Smooth muscle cell (in vitro differentiated cells): ENCODE measurements around the gene CHDH. TPM values are rescaled to one million over a fixed set of nuclear protein-coding genes. Genes with fewer than 3 reads are reported as not detected.

Source experiments
- DNase-seq: peaks from one replicate; lab custom pipeline; 2025; ENCODE audit not compliant: unreplicated experiment; lab: John Stamatoyannopoulos, UW
- H2AFZ ChIP-seq: fragments of 200-600 bp; sonication (generic); 2 replicates; pipeline ENCODE4 v1.6.0; 2016; ENCODE audit warnings: antibody characterized with exemption, low read depth, mild to moderate bottlenecking
- H3F3A ChIP-seq: fragments of 200-600 bp; sonication (generic); 2 replicates; pipeline ENCODE4 v1.6.0; 2017; ENCODE audit warnings: antibody characterized with exemption, low read depth
- H3K27ac ChIP-seq: fragments of 200-600 bp; sonication (generic); 2 replicates; pipeline ENCODE4 v1.5.1; 2016; ENCODE audit warnings: low read depth, mild to moderate bottlenecking
- H3K27me3 ChIP-seq: fragments of 200-600 bp; sonication (generic); 2 replicates; pipeline ENCODE4 v1.6.1; 2016; ENCODE audit warnings: low read depth, mild to moderate bottlenecking
- H3K36me3 ChIP-seq: fragments of 200-600 bp; sonication (generic); 2 replicates; pipeline ENCODE4 v1.5.1; 2016; ENCODE audit warnings: low read depth
- H3K4me1 ChIP-seq: fragments of 200-600 bp; sonication (generic); 2 replicates; pipeline ENCODE4 v1.5.1; 2016; ENCODE audit warnings: low read depth
- H3K4me2 ChIP-seq: fragments of 200-600 bp; sonication (generic); 2 replicates; pipeline ENCODE4 v1.6.0; 2016; ENCODE audit warnings: mild to moderate bottlenecking
- H3K4me3 ChIP-seq: fragments of 200-600 bp; sonication (generic); 2 replicates; pipeline ENCODE4 v1.5.1; 2016; ENCODE audit warnings: mild to moderate bottlenecking
- H3K79me2 ChIP-seq: fragments of 200-600 bp; sonication (generic); 2 replicates; pipeline ENCODE4 v1.6.0; 2016; ENCODE audit warnings: low read depth, mild to moderate bottlenecking
- H3K9ac ChIP-seq: fragments of 200-600 bp; sonication (generic); 2 replicates; pipeline ENCODE4 v1.6.0; 2016; ENCODE audit warnings: low read depth
- H3K9me3 ChIP-seq: fragments of 200-600 bp; sonication (generic); replicated peaks from 2 replicates; pipeline ENCODE4 v1.5.1; 2016; ENCODE audit warnings: low read depth
- H4K20me1 ChIP-seq: fragments of 200-600 bp; sonication (generic); 2 replicates; pipeline ENCODE4 v1.6.0; 2016; ENCODE audit warnings: low read depth
- CTCF ChIP-seq: fragments of 200-600 bp; sonication (generic); IDR thresholded peaks from 2 replicates; pipeline ENCODE4 v1.5.1; 2017; ENCODE audit warnings: borderline replicate concordance, mild to moderate bottlenecking, antibody characterized with exemption; ENCODE audit not compliant: insufficient read depth, poor library complexity, severe bottlenecking
- WGBS: methylation state at CpG from one replicate; pipeline ENCODE4 v1.1.7; 2016; ENCODE audit warnings: low lambda C conversion rate; 5-methylcytosine and 5-hydroxymethylcytosine counted together
- polyA plus RNA-seq: library from polyadenylated mRNA; unstranded; fragments of >200 nt; fragmentation: Nextera tagmentation; extraction: Ambion mirVana; gene quantifications from 2 replicates; pipeline ENCODE4 v1.2.1, GENCODE V29; 2016
- total RNA-seq: library from RNA; depleted of rRNA; stranded (reverse); fragments of >200 nt; gene quantifications from 2 replicates; pipeline ENCODE4 v1.2.3, GENCODE V29; 2014

Gene CHDH
- total and polyA plus RNA-seq, 2 experiments from 2014 or later = 0.36 to 0.51 TPM

GRCh38 chr3:53817211-53817610 is 29.0 kb downstream of the CHDH start:
- WGBS = 96% methylated on average over 6 of the region's 6 CpGs
- Histone ChIP-seq H4K20me1 (no peaks in the 10 kb centered on the region), H3K27me3 (no peaks in the 10 kb centered on the region), H3K9me3 (no peaks in the 10 kb centered on the region), H3K9ac (no peak overlapping the region), H2AFZ (no peak overlapping the region), H3K4me1 (no peaks in the 10 kb centered on the region), H3K4me2 (no peak overlapping the region), H3K36me3 (no peaks in the 10 kb centered on the region), H3K79me2 (no peaks in the 10 kb centered on the region), H3F3A (no peaks in the 10 kb centered on the region), H3K27ac (no peak overlapping the region), H3K4me3 (no peak overlapping the region)
- DNase-seq = no peak
- no peak for TF ChIP-seq CTCF

GRCh38 chr3:53816425-53816824 is 29.8 kb downstream of the CHDH start:
- Histone ChIP-seq H3K27ac (no peak overlapping the region), H3K9ac (no peak overlapping the region), H3K79me2 (no peaks in the 10 kb centered on the region), H3K4me2 (no peak overlapping the region), H3K36me3 (no peaks in the 10 kb centered on the region), H3F3A (no peaks in the 10 kb centered on the region), H2AFZ (no peak overlapping the region), H3K27me3 (no peaks in the 10 kb centered on the region), H3K4me1 (no peaks in the 10 kb centered on the region), H4K20me1 (no peaks in the 10 kb centered on the region), H3K9me3 (no peaks in the 10 kb centered on the region), H3K4me3 (no peak overlapping the region)
- TF ChIP-seq CTCF = no peak
- 82% methylated on average over 4 of the region's 4 CpGs for WGBS
- DNase-seq = no peak

- DNase-seq = no peak
- Histone ChIP-seq H3F3A (no peaks in the 10 kb centered on the region), H3K4me1 (no peaks in the 10 kb centered on the region), H3K9me3 (no peaks in the 10 kb centered on the region), H4K20me1 (no peaks in the 10 kb centered on the region), H3K27me3 (no peaks in the 10 kb centered on the region), H3K27ac (no peak overlapping the region), H2AFZ (no peak overlapping the region), H3K79me2 (no peaks in the 10 kb centered on the region), H3K4me3 (no peak overlapping the region), H3K9ac (no peak overlapping the region), H3K36me3 (no peaks in the 10 kb centered on the region), H3K4me2 (no peak overlapping the region)
- no peak for TF ChIP-seq CTCF
- 97% methylated on average over 7 of the region's 7 CpGs for WGBS
Measured at GRCh38 chr3:53815651-53816050, 30.6 kb downstream of the CHDH start.

- H3K9me3 ChIP-seq = no peaks in the 10 kb centered on the region
- H3K4me3 ChIP-seq = no peak overlapping the region
- no peaks in the 10 kb centered on the region for H3F3A ChIP-seq
- DNase-seq = no peak
- H3K9ac ChIP-seq = no peak overlapping the region
- no peaks in the 10 kb centered on the region for H4K20me1 ChIP-seq
- H2AFZ ChIP-seq = no peak overlapping the region
- no peak overlapping the region for H3K27ac ChIP-seq
- TF ChIP-seq CTCF = no peak
- no peaks in the 10 kb centered on the region for H3K36me3 ChIP-seq
- H3K4me1 ChIP-seq = no peaks in the 10 kb centered on the region
- no peak overlapping the region for H3K4me2 ChIP-seq
- H3K79me2 ChIP-seq = no peaks in the 10 kb centered on the region
- no peaks in the 10 kb centered on the region for H3K27me3 ChIP-seq
- WGBS = 97% methylated on average over 4 of the region's 4 CpGs
Measured at GRCh38 chr3:53815067-53815466, 31.2 kb downstream of the CHDH start.
